HCT116 (cell line): Measurements from ENCODE around the gene BRINP2. TPM values are rescaled to one million over a fixed set of nuclear protein-coding genes. Genes with fewer than 3 reads are reported as not detected.

Experiments used
- ATAC-seq: fragments of 200-7000 bp; cut with Tn5 transposase; 2 replicates; pipeline ENCODE4 v1.9.1; 2020; ENCODE audit warnings: mild to moderate bottlenecking, moderate library complexity
- BruUV-seq: library from RNA; stranded (reverse); fragments of 400-500 nt; replicated peaks from 2 replicates; lab custom pipeline; 2021; lab: Mats Ljungman, UMichigan
- CTCF ChIA-PET: fragments of 300-600 bp; sonication (Branson Sonifier 250); formaldehyde crosslinking; loops from one replicate; lab custom pipeline; 2021; ENCODE audit warnings: antibody characterized with exemption; lab: Charles Lee
- POLR2A ChIA-PET: fragments of 300-600, 350-600 bp; sonication (Branson Sonifier 250); formaldehyde crosslinking; loops from one replicate; lab custom pipeline; 2021; ENCODE audit warnings: antibody characterized with exemption; lab: Charles Lee
- RAD21 ChIA-PET, 2 experiments: fragments of 300-600 bp; sonication (Branson Sonifier 250); formaldehyde crosslinking; loops; one replicate each; lab custom pipeline; 2023; ENCODE audit warnings: low total read pairs in 2 of 2; ENCODE audit not compliant: uncharacterized antibody in 2 of 2, unreplicated experiment in 2 of 2, low non-redundant PET in 1 of 2; lab: Charles Lee
- DNase-seq: peaks from one replicate; pipeline ENCODE4 v3.0.0-alpha.2; 2010; ENCODE audit warnings: low read depth, low spot score
- H2AFZ ChIP-seq: fragments of 200-600 bp; shearing (Covaris generic), sonication (generic); 2 replicates; pipeline ENCODE4 v1.6.1; 2017; ENCODE audit warnings: low read depth, mixed run types, mixed read lengths, antibody characterized with exemption, low read length; ENCODE audit not compliant: poor library complexity, severe bottlenecking
- H3K27ac ChIP-seq: 2 replicates; pipeline ENCODE4 v1.5.1; 2012; ENCODE audit warnings: low read depth, low read length
- H3K27me3 ChIP-seq: fragments of 200-600 bp; sonication (generic); 2 replicates; pipeline ENCODE4 v1.6.1; 2016; ENCODE audit warnings: mixed run types, low read length, mixed read lengths; ENCODE audit not compliant: insufficient read depth
- H3K36me3 ChIP-seq, 2 experiments: fragments of 200-500 bp in 1 of 2; fragments of 200-600 bp in 1 of 2; sonication (Bioruptor generic) in 1 of 2; sonication (generic) in 1 of 2; 2 replicates each; pipeline versions ENCODE4 v1.5.1 to v1.6.1; 2014 to 2016; ENCODE audit warnings: low read length in 2 of 2, inconsistent platforms in 1 of 2, mixed read lengths in 1 of 2, mixed run types in 1 of 2; ENCODE audit not compliant: insufficient read depth in 2 of 2, control insufficient read depth in 1 of 2
- H3K4me1 ChIP-seq, 2 experiments: fragments of 200-600 bp in 1 of 2; sonication (generic) in 1 of 2; 2 replicates each; pipeline versions ENCODE4 v1.5.1 to v1.6.1; 2012 to 2017; ENCODE audit warnings: low read length in 2 of 2, inconsistent platforms in 1 of 2, mild to moderate bottlenecking in 1 of 2, mixed read lengths in 1 of 2, mixed run types in 1 of 2, moderate library complexity in 1 of 2; ENCODE audit not compliant: insufficient read depth in 2 of 2, control insufficient read depth in 1 of 2
- H3K4me2 ChIP-seq: fragments of 200-600 bp; sonication (generic); 2 replicates; pipeline ENCODE4 v1.6.1; 2017; ENCODE audit warnings: mixed run types, low read length, mixed read lengths
- H3K4me3 ChIP-seq, 2 experiments: fragments of 200-600 bp in 1 of 2; sonication (generic) in 1 of 2; replicated peaks in 1 of 2; 2 replicates each; pipeline ENCODE4 v1.5.1; 2011 to 2016; ENCODE audit warnings: low read length in 2 of 2, control low read depth in 1 of 2, low read depth in 1 of 2, mild to moderate bottlenecking in 1 of 2, mixed read lengths in 1 of 2, mixed run types in 1 of 2
- H3K79me2 ChIP-seq: fragments of 200-600 bp; sonication (generic); 2 replicates; pipeline ENCODE4 v1.6.1; 2017; ENCODE audit warnings: mild to moderate bottlenecking, mixed run types, low read length, moderate library complexity, mixed read lengths; ENCODE audit not compliant: insufficient read depth
- H3K9ac ChIP-seq: fragments of 200-600 bp; sonication (generic); 2 replicates; pipeline ENCODE4 v1.6.1; 2016; ENCODE audit warnings: low read length, mixed read lengths
- H3K9me2 ChIP-seq: fragments of 200-600 bp; sonication (generic), shearing (Covaris generic); 2 replicates; pipeline ENCODE4 v1.6.1; 2017; ENCODE audit warnings: mixed run types, mild to moderate bottlenecking, moderate library complexity; ENCODE audit not compliant: insufficient read depth
- H3K9me3 ChIP-seq, 2 experiments: fragments of 200-500 bp in 1 of 2; fragments of 200-600 bp in 1 of 2; sonication (Bioruptor generic) in 1 of 2; sonication (generic) in 1 of 2; 2 replicates each; pipeline ENCODE4 v1.6.1; 2014 to 2017; ENCODE audit warnings: low read length in 2 of 2, mixed read lengths in 2 of 2, inconsistent platforms in 1 of 2, low read depth in 1 of 2, mild to moderate bottlenecking in 1 of 2, mixed run types in 1 of 2, moderate library complexity in 1 of 2; ENCODE audit not compliant: control insufficient read depth in 1 of 2, insufficient read depth in 1 of 2
- H4K20me1 ChIP-seq: fragments of 200-600 bp; sonication (generic), shearing (Covaris generic); 2 replicates; pipeline ENCODE4 v1.6.1; 2017; ENCODE audit warnings: mixed run types, mild to moderate bottlenecking, moderate library complexity; ENCODE audit not compliant: insufficient read depth
- ELF1 ChIP-seq: IDR thresholded peaks from 2 replicates; pipeline ENCODE4 v1.6.1; 2012; ENCODE audit warnings: low read depth, borderline replicate concordance
- EZH2phosphoT487 ChIP-seq: fragments of 200-600 bp; IDR thresholded peaks from 2 replicates; pipeline ENCODE4 v1.6.1; 2018; ENCODE audit warnings: antibody characterized with exemption, borderline replicate concordance
- JUND ChIP-seq: IDR thresholded peaks from 2 replicates; pipeline ENCODE4 v1.6.1; 2012
- POLR2AphosphoS5 ChIP-seq: IDR thresholded peaks from 2 replicates; pipeline ENCODE4 v1.6.1; 2011; ENCODE audit warnings: mild to moderate bottlenecking, low read depth, low read length, moderate library complexity
- RAD21 ChIP-seq: IDR thresholded peaks from 2 replicates; pipeline ENCODE4 v1.6.1; 2012; ENCODE audit warnings: low read depth, mild to moderate bottlenecking
- REST ChIP-seq: IDR thresholded peaks from 2 replicates; pipeline ENCODE4 v1.6.1; 2012; ENCODE audit warnings: low read depth
- SP1 ChIP-seq: IDR thresholded peaks from 2 replicates; pipeline ENCODE4 v1.6.1; 2012; ENCODE audit warnings: low read depth
- TCF7L2 ChIP-seq: IDR thresholded peaks from 2 replicates; pipeline ENCODE4 v1.7.0; 2011; ENCODE audit warnings: borderline replicate concordance, inconsistent platforms; ENCODE audit not compliant: insufficient read depth, insufficient read length; ENCODE audit errors: extremely low read depth
- YY1 ChIP-seq: IDR thresholded peaks from 2 replicates; pipeline ENCODE4 v1.6.1; 2011; ENCODE audit warnings: low read length, low read depth, moderate library complexity, mild to moderate bottlenecking; ENCODE audit not compliant: insufficient replicate concordance; ENCODE audit errors: extremely low read depth
- intact Hi-C: fragments of 100-400 bp; cut with micrococcal nuclease; formaldehyde crosslinking; loops from 2 replicates; pipeline ENCODE4 v1.10.0; 2022
- total RNA-seq: library from RNA; stranded (reverse); gene quantifications from one replicate; pipeline ENCODE4 v1.2.1, GENCODE V29; 2021; ENCODE audit not compliant: unreplicated experiment
- TF ChIP-seq, protein P1 (sequence below), 3 experiments: fragments of 200-600 bp in 1 of 3; sonication (generic) in 1 of 3; IDR thresholded peaks in 2 of 3; conservative IDR thresholded peaks in 1 of 3; 2 replicates each; pipeline ENCODE4 v1.5.1; 2012 to 2017; ENCODE audit warnings: low read depth in 2 of 3, low read length in 2 of 3, antibody characterized with exemption in 1 of 3, borderline replicate concordance in 1 of 3, control low read depth in 1 of 3, mild to moderate bottlenecking in 1 of 3, mixed read lengths in 1 of 3, mixed run types in 1 of 3, moderate library complexity in 1 of 3; ENCODE audit not compliant: insufficient read depth in 1 of 3
- TF ChIP-seq, protein P2 (sequence below): IDR thresholded peaks from 2 replicates; pipeline ENCODE4 v1.6.1; 2012
- TF ChIP-seq, protein P3 (sequence below): IDR thresholded peaks from 2 replicates; pipeline ENCODE4 v1.6.1; 2012
- TF ChIP-seq, protein P4 (sequence below): IDR thresholded peaks from 2 replicates; pipeline ENCODE4 v1.6.1; 2011; ENCODE audit warnings: mild to moderate bottlenecking, low read length, moderate library complexity; ENCODE audit not compliant: insufficient replicate concordance; ENCODE audit errors: extremely low read depth

The BRINP2 gene
- total RNA-seq, 1 experiment from 2014 or later = not detected

- Histone ChIP-seq H3K4me1 (no peaks in the 10 kb centered on the region), H3K27me3 (no peaks in the 10 kb centered on the region), H3K36me3 (no peaks in the 10 kb centered on the region), H3K9me3 (no peaks in the 10 kb centered on the region), H3K4me3 (no peak overlapping the region), H3K79me2 (no peaks in the 10 kb centered on the region), H3K27ac (no peak overlapping the region), H4K20me1 (no peaks in the 10 kb centered on the region), H2AFZ (no peak overlapping the region), H3K4me2 (no peak overlapping the region), H3K9ac (no peak overlapping the region), H3K9me2 (no peaks in the 10 kb centered on the region)
- TF ChIP-seq, protein P1, sequence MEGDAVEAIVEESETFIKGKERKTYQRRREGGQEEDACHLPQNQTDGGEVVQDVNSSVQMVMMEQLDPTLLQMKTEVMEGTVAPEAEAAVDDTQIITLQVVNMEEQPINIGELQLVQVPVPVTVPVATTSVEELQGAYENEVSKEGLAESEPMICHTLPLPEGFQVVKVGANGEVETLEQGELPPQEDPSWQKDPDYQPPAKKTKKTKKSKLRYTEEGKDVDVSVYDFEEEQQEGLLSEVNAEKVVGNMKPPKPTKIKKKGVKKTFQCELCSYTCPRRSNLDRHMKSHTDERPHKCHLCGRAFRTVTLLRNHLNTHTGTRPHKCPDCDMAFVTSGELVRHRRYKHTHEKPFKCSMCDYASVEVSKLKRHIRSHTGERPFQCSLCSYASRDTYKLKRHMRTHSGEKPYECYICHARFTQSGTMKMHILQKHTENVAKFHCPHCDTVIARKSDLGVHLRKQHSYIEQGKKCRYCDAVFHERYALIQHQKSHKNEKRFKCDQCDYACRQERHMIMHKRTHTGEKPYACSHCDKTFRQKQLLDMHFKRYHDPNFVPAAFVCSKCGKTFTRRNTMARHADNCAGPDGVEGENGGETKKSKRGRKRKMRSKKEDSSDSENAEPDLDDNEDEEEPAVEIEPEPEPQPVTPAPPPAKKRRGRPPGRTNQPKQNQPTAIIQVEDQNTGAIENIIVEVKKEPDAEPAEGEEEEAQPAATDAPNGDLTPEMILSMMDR (IDR thresholded peaks at IDR 0.05 in 2 of 3, conservative IDR thresholded peaks at IDR 0.05 in 1 of 3; ENCODE audit: borderline replicate concordance in 1 of 3, insufficient read depth in 1 of 3, low read depth in 2 of 3, low read length in 2 of 3) = no peak
- TF ChIP-seq POLR2AphosphoS5 (no peak), JUND (no peak), YY1 (no peak), EZH2phosphoT487 (no peak), ELF1 (no peak), TCF7L2 (no peak), SP1 (no peak), REST (no peak), RAD21 (no peak)
- TF ChIP-seq, protein P2, sequence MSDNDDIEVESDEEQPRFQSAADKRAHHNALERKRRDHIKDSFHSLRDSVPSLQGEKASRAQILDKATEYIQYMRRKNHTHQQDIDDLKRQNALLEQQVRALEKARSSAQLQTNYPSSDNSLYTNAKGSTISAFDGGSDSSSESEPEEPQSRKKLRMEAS = no peak
- TF ChIP-seq, protein P3, sequence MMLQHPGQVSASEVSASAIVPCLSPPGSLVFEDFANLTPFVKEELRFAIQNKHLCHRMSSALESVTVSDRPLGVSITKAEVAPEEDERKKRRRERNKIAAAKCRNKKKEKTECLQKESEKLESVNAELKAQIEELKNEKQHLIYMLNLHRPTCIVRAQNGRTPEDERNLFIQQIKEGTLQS = no peak
- TF ChIP-seq, protein P4, sequence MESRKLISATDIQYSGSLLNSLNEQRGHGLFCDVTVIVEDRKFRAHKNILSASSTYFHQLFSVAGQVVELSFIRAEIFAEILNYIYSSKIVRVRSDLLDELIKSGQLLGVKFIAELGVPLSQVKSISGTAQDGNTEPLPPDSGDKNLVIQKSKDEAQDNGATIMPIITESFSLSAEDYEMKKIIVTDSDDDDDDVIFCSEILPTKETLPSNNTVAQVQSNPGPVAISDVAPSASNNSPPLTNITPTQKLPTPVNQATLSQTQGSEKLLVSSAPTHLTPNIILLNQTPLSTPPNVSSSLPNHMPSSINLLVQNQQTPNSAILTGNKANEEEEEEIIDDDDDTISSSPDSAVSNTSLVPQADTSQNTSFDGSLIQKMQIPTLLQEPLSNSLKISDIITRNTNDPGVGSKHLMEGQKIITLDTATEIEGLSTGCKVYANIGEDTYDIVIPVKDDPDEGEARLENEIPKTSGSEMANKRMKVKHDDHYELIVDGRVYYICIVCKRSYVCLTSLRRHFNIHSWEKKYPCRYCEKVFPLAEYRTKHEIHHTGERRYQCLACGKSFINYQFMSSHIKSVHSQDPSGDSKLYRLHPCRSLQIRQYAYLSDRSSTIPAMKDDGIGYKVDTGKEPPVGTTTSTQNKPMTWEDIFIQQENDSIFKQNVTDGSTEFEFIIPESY = no peak
- DNase-seq = no peak
- no peak for ATAC-seq
- ChIA-PET POLR2A (no interaction called here), RAD21 (no interaction called here), CTCF (no interaction called here)
- no TSS peak for BruUV-seq
- intact Hi-C loops = no loop called here
Observed at GRCh38 chr1:177247623-177248176, 76.9 kb downstream of the BRINP2 start.
